Smooth muscle cell of the brain vasculature (primary cell): ENCODE results near the gene SPRR2B.
"Not testable (repeated sequence)": the region's sequence is repeated elsewhere in the genome, so short reads cannot be mapped to it uniquely, and the experiment has no call there.

Experiments
- DNase-seq: peaks from one replicate; pipeline ENCODE4 v3.0.0-alpha.2; 2012; ENCODE audit warnings: low read depth, low spot score

Gene SPRR2B

DNA sequence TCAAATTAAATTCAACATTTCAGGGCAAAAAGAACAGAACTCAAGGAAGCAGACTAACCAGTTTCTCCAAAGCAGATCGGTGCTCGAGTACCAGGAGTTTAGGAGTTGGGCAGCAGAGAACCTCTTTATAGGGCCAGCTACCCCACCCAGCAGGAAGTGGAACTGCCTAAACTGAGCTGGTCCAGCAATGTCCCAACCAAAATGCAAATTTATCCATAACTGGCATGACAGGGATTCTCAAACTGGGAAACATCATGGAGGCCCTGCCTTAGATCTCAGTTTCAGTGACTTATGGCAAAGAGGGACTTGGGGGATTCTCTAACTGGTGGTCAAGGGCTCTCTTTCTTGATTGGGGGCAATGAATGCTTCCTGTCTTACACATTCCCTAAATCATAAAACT, at the start of gene SPRR2B:
TSS of gene SPRR2B (minus strand) at position 101 of the 400 bp plus-strand sequence. CDS start 772 bp downstream, outside the sequence.
- no peak for DNase-seq

DNA sequence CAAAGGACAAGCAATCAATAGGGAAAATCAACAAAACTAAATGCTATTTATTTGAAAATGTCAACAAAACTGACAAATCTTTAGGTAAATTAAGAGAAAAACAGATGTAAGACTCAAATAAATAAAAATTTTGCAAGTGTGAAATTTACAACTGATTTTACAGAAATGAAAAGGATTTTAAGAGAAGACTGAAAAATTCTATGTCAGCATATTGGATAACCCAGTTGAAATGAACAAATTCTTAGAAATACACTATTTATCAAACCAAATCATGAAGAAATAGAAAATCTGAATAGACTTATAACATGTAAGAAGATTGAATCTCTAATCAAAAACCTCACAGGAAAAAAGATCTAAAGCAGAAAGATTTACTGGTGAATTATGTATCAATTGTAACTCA, 49.5 kb upstream of the SPRR2B start:
- DNase-seq, result no peak

DNA sequence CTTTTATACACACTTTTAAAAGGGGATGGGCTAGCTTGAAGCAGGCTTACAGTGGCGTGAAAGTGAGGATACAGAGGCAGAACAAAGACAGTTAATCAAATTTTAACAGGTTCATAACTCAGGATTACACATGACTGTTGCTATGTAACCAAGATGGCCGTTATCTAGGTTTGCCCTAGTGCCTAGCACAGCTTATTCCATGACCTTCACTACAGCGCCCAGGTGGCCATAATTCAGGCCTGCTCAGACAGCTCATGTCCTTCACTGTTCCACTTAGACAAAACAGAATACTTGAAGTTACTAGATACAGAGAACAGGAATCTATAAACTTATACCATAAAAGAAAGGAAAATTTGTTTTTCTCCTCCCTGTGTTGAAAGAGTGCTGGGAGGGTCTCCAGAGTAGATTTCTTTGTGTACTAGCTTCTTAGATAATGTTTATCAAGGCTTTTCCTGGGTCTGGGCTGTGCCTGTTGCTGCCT, 48.1 kb upstream of the SPRR2B start:
- no peak for DNase-seq

DNA sequence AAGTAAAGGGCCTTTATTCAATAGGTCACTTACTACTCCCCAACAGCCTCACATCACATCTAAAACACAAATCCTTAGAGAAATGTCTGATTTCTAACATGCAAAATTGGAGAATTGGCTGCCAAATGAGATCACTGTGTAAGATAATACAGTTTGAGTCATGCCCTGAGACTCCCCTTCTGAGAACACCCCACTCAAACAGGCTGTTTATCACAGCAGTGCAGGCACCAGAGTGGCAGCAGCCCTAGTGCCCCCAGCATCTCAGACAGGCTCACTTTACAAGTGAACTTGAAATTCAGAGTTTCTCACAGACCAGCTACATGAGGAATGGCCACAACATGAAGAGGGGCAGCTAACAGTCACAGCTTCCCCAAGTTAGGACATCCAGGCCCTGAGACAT, 43.9 kb upstream of the SPRR2B start:
- not testable (repeated sequence) for DNase-seq

DNA sequence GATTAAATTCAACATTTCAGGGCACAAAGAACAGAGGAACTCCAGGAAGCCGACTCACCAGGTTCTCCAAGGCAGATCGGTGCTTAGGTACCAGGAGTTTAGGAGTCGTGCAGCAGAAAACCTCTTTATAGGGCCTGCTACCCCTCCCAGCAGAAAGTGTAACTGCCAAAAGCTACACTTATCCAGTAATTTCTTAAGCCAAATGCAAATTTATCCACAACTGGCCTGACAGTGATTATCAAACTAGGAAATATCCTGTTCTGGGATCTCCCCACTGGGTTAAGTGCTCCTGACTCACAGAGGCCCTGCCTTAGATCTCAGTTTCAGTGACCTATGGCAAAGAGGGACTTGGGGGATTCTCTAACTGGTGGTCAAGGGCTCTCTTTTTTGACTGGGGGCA, 42.0 kb upstream of the SPRR2B start, which contains the start of gene SPRR2F:
TSS of gene SPRR2F (minus strand) at position 101 of the 400 bp plus-strand sequence. CDS start 783 bp downstream, outside the sequence.
- no peak for DNase-seq

DNA sequence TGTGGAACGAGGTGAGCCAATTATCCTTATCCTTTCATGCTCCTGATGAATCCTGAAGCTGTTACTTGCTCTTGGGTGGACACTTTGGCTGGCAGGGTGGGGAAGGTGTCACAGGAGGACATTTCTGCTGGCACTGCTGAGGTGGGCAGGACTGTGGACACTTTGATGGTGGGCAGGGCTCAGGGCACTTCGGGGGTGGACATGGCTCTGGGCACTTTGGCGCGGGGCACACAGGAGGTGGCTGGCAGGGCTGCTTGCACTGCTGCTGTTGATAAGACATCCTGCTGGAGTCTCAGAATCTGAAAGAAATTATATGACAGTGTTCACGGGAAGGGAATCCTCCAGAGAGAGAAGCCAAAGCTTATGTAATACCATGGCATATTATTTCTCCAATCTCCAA, 41.0 kb upstream of the SPRR2B start:
- not testable (repeated sequence) for DNase-seq

DNA sequence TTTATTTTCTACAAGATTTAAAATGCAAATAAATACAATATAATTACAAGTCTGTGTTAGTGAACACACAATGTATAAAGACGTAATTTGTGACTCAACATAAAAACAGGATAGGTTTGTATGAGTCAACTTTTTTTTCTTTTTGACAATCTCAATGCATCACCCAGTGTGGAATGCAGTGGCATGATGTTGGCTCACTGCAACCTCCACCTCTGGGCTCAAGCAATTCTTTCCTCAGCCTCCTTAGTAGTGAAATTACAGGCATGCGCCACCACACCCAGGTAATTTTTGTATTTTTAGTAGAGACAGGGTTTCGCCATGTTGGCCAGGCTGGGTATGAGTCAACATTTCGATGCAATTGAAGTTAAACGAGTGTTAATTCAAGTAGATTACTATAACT, 28.8 kb upstream of the SPRR2B start:
- DNase-seq, result no peak

DNA sequence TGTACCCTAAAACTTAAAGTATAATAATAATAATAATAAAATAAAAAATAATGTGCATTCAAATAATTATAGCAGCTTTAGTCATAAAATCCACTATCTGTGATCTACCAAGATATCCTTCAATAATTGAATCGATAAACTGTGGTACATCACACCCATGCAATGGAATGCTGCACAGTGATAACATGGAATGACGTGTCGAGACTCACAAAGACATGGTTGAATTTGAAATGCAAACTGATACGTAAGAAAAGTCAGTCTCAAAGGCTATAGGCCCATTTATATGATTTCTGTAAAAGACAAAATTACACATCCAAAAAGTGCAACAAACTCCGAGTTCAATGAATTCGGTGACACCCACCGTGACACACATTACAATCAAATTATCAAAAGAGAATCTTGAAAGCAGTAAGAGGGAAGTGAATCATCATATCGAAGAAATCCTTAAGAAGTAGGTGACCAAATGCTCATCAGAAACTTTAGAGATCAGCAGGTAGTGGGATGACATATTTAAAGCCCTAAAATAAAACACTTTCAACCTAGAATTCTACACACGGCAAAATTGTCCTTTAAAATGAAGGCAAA, 28.1 kb upstream of the SPRR2B start:
- DNase-seq, result no peak

DNA sequence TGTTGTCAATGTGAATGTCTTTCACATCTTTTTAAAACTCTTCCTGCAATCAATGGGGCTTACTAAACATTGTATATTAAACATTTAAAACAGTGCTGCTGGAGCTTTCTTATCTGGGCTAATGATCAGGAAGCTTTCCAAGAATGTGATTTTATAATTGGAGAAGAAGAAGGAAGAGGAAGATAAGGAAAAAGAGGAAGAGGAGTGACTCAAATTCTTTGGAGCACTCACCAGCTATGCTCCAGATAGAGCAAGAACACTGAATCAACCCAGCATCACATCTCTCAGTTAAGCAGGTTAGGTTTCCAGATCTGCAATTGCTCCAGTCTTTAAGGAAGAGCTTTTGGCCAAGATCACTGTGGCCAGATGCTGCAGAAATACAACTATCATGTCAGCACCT, 24.4 kb upstream of the SPRR2B start:
- DNase-seq, result no peak

DNA sequence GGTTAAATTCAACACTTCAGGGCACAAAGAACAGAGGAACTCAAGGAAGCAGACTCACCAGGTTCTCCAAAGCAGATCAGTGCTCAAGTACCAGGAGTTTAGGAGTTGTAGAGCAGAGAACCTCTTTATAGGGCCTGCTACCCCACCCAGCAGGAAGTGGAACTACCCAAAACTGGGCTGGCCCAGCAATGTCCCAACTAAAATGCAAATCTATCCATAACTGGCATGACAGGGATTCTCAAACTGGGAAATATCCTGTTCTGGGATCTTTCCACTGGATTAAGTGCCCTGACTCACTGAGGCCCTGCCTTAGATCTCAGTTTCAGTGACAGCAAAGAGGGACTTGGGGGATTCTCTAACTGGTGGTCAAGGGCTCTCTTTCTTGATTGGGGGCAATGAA, 23.0 kb upstream of the SPRR2B start, which contains the start of gene SPRR2E:
TSS of gene SPRR2E (minus strand) at position 101 of the 400 bp plus-strand sequence. CDS start 775 bp downstream, outside the sequence.
- DNase-seq, result no peak

DNA sequence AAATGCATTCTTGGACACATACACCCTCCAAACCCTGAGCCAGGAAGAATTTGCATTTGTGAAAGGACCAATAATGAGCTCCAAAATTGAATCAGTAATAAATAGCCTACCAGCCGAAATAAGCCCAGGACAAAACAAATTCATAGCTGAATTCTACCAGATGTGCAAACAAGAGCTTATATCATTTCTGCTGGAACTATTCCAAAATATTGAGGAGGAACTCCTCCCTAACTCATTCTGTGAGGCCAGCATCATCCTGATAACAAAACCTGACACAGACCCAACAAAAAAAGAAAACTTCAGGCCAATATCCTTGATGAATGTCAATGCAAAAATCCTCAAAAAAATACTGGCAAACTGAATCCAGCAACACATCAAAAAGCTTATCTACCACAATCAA, 16.2 kb upstream of the SPRR2B start:
- DNase-seq, result no peak

DNA sequence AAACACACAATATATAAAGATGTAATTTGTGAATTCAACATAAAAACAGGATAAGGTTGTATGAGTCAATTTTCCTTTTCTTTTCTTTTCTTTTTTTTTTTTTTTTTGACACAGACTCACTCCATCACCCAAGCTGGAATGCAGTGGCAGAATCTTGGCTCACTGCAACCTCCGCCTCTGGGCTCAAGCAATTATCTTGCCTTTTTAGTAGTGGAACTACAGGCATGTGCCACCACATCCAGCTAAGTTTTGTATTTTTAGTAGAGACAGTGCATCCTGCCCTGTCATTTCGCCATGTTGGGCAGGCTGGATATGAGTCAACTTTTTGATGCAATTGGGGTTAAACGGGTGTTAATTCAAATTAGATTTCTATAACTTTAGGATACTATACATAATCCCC, 10.3 kb upstream of the SPRR2B start:
- no peak for DNase-seq

DNA sequence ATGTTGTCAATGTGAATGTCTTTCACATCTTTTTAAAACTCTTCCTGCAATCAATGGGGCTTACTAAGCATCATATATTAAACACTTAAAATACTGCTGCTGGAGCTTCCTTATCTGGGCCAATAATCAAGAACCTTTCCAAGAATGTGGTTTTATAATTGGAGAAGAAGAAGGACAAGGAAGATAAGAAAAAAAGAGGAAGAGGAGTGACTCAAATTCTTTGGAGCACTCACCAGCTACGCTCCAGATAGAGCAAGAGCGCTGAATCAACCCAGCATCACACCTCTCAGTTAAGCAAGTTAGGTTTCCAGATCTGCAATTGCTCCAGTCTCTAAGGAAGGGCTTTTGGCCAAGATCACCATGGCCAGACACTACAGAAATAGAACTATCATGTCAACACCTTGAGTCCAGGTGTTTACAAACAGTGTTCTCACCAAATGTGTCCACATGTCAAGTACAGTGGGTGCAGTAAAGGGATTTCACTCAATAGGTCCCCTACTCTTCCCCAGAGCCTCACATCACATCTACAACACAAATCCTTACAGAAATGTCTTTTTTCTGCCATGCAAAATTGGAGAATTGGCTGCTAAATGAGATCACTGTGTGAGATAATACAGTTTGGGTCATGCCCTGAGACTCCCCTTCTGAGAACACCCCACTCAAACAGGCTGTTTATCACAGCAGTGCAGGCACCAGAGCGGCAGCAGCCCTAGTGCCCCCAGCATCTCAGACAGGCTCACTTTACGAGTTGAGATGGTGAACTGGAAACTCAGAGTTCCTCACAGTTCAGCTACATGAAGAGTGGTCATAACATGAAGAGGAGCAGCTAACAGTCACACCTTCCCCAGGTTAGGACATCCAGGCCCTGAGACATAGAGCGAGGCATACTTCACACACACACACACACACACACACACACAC, 1.7 kb upstream of the SPRR2B start:
- no peak for DNase-seq

DNA sequence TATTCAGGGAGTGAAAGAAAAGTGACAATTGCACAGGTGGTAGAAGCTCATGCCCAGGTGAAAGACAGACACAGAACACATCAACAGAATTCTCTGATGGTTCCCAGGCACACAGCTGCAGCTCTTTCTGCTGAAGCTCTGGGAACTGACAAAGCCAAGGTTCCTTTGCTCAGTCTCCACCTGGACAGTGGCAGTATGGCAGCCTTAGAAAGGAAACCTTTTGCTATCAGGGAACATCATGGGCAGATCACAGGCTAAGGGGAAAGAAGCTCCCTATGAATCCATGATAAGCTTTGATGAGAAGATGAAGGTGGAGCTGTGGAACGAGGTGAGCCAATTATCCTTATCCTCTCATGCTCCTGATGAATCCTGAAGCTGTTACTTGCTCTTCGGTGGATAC, 1.2 kb downstream of the SPRR2B start:
- DNase-seq, result no peak

DNA sequence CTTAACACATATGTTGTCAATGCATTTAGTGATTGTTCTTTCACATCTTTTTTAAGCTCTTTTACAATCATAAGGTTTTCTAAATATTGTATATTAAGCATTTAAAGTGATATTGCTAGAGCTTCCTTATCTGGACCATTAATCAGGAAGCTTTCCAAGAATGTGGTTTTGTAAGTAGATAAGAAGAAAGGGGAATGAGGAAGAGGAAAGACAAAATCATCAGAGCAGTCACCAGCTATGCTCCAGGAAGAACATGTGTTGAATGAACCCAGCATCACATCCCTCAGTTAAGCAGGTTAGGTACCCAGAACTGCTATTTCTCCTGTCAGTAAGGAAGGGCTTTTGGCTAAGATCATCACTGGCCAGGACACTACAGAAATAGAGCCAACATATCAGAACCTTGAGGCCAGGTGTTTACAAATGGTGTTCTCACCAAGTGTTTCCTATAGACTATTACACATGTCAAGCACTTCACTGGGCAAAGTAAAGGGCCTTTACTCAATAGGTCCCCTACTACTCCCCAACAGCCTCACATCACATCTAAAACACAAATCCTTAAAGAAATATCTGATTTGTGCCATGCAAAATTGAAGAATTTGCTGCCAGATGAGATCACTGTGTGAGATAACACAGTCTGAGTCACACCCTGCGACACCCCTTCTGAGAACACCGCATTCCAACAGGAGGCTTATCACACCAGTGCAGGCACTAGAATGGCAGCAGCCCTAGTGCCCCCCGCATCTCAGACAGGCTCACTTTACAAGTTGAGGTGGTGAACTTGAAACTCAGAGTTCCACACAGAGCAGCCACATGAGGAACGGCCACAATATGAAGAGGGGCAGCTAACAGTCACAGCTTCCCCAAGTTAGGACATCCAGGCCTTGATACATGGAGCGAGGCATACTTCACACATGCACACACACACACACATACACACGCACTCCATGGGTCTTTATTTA, 12.3 kb downstream of the SPRR2B start:
- DNase-seq, result no peak

DNA sequence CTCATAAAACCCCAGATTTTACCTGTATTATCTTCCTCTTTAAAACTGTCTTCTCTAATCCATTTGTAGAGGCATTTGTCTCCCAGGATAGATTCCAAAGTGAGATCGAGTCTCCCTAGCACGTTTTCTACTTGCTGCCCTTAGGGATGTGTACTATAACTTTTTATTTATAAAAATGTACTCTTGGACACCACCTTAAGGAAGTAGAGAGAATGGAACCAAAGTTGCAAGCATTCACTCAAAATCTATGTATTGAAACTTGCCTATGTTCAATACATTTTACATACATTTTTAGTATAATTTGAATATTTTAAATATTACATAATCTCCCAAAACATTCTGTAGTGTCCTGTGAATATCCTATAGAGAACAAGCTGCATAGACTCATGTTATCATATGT, 13.3 kb downstream of the SPRR2B start:
- DNase-seq, result no peak

DNA sequence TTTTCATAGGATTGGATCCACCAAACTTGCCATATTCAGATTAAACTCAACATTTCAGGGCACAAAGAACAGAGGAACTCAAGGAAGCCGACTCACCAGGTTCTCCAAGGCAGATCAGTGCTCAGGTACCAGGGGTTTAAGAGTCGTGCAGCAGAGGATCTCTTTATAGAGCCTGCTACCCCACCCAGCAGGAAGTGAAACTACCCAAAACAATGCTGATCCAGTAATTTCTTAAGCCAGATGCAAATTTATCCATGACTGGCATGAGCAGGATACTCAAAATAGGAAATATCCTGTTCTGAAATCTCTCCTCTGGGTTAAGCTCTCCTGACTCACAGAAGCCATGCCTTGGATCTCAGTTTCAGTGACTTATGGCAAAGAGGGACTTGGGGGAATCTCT, 14.0 kb downstream of the SPRR2B start, which contains the start of gene SPRR2A:
TSS of gene SPRR2A (minus strand) at position 138 of the 400 bp plus-strand sequence. CDS start 777 bp downstream, outside the sequence.
- DNase-seq, result no peak

DNA sequence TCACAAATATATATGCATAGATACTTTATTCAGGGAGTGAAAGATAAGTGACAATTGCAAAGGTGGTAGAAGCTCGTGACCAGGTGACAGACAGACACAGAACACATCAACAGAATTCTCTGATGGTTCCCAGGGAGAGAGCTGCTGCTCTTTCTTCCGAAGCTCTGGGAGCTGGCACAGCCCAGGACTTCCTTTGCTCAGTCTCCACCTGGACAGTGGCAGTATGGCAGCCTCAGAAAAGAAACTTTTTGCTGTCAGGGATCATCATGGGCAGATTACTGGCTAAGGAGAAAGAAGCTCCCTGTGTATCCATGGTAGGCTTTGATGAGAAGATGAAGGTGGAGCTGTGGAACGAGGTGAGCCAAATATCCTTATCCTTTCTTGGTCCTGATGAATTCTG, 15.3 kb downstream of the SPRR2B start:
- DNase-seq, result not testable (repeated sequence)

DNA sequence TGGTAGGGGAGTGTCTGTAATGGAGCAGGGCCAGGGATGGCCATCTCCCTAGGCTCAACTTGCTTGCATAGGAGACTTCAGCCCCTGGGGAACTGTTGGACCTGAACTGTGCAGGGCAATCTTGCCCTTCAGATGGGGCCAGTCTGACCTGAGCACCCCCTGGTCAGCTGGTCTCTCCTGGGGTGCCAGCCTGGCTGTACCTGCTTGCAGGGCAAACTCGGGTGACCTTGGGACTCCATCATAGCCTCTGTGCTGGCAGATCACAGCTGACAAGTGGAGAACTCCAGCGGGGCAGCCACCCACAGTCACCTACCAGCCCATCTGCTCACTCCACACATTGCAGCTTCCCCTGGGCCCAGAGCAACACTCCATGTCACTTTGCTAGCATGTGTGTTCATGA, 22.2 kb downstream of the SPRR2B start:
- no peak for DNase-seq

DNA sequence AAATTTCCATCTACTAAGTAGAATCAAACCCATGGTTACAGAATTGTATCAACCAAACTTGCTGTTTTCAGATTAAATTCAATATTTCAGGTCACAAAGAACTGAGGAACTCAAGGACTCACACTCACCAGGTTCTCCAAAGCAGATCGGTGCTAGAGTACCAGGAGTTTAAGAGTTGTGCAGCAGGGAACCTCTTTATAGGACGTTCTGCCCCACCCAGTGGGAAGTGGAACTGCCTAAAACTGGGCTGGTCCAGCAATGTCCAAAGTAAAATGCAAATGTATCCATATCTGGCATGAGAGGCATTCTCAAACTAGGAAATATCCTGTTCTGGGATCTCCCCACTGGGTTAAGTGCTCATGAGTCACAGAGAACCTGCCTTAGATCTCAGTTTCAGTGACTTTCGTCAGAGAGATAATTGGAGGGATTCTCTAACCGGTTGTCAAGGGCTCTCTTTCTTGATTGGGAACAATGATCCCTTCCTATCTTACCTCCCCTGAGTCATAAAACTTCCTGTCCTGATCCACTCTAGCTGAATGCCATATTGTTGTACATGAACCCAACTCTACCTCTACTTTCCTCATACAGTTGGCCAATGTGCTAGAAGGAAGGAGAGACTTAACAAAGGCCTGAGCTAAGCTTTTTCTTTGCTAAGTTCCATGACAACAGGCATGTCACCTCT, 30.3 kb downstream of the SPRR2B start, which contains the start of gene SPRR2D:
TSS of gene SPRR2D (minus strand) at position 171 of the 682 bp plus-strand sequence. CDS start 774 bp downstream, outside the sequence.
- DNase-seq, result no peak

DNA sequence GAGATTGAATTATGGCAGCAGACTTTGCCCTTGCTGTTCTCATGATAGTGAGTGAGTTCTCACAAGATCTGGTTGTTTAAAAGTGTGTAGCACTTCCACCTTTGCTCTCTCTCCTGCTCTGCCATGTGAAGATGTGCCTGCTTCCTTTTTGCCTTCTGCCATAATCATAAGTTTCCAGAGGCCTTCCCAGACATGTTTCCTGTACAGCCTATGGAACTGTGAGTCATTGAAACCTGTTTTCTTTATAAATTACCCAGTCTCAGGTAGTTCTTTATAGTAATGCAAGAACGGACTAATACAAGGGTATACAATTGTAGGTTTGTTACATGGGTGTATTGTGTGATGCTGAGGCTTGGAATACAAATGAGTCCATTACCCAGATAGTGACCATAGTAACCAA, 36.2 kb downstream of the SPRR2B start:
- DNase-seq, result no peak
